COR-L47 (cell line): ENCODE results near the gene FBXW11.
A peak's percentile ranks its signal among the peaks of the same experiment; 100 is the strongest.
"Not testable (repeated sequence)": the region's sequence is repeated elsewhere in the genome, so short reads cannot be mapped to it uniquely, and the experiment has no call there.

ENCODE experiments used
- DNase-seq: peaks from one replicate; lab custom pipeline; 2025; lab: John Stamatoyannopoulos, UW

The FBXW11 gene

DNA sequence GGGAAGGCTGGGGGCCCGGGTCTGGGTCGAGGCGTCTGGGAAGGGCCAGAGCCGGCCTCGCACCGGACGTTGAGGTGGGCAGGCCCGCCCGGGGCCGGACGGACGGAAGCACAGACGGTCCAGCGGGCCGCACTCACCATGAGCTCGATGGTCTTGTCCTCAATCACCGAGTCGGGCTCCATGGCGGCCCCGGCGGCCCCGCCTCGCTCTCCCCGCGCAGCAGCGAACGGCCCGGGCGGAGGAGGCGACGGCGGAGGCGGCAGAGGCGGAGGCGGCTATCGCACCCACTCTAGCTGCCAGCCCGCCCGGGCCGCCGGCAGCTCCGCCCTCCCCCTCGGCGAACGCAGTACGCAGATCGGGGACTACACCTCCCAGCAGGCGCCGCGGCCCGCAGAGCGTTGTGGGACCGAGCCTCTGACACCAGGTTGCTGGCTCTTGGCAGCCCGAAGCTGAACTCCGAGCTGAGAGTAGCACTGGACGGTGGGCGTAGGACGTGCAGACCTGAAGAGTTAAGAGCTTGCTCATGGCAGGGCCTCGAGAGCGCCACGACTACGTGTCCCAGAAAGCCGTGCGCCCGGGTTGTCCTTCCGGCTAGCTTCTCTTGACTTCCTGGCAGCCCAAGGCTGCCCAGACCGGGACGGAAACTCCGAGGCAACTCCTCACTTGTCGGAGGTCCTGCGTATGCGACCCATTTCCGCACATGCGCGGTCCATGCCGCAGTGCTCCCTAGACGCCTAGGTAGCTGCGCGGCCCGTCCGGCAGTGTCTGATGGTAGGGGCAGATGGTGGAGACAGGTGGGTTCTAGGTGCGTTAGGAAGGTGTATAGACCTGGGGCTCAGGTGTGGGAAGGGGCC lies at the start of gene FBXW11:
Gene FBXW11 (minus strand): TSS at position 318 of the 854 bp plus-strand sequence. CDS start 136 bp downstream, at position 182.
- peak; percentile 89 for DNase-seq

DNA sequence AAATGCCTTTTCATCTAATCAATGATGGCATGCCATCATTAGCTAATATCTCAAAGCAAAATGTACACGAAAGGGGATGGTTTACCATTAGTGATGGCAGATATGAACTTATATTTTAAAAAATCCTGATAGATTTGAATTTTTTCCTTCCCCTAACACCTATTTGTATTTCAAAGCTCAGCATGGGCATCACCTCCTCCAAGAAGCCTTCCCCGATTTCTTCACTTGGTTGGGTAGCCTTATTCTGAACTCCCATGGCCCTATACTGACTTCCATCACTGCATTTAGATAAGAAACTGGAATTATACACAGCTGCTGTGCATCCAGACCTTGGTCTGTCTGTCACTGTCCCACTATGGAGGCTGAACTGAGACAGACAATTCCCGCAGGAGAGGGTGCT lies 49.6 kb upstream of the FBXW11 start:
- DNase-seq = no peak

DNA sequence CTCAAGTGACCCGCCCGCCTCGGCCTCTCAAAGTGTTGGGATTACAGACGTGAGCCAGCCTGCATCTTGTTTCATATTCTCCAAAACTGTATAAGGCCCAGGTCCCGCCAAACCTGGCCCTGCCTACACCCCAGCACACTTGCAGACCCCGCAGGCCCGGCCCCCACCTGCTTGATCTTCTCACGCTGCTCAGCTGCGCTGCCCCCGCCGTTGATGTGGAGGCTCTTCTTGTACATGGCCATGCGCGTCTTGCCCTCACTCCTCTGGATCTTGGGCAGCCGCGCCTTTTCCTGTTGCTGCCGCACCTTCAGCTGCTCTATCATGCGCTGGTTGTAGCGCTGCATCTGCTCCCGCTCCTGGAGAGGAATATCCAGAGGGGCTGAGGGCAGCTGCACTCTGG lies 49.0 kb upstream of the FBXW11 start:
- no peak for DNase-seq

DNA sequence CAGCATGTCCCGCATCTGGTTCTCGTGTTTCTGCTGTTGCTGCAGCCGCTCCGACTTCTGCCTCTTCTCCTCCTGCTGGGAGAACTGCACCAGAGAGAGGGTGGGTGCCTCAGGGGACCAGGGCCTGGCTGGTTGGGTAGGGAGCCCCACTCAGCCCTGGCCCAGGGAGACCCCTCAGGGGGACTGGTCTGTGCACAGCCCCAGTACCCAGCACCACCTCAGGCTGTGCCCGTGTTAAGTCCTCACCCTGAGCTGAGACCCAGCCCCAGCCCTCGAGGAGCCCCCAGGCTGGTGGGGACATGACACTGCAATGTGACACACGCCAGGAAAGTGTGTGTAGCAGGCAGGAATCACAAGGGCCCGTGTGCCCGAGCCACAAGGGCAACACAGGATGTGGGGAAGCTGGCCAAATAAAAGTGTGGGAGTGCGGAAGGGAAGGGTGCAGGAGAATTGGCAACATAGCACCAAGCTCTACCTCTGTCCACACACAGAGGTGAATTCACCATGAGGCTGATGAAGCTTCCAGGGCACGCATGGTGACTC lies 48.2 kb upstream of the FBXW11 start:
- DNase-seq = no peak

DNA sequence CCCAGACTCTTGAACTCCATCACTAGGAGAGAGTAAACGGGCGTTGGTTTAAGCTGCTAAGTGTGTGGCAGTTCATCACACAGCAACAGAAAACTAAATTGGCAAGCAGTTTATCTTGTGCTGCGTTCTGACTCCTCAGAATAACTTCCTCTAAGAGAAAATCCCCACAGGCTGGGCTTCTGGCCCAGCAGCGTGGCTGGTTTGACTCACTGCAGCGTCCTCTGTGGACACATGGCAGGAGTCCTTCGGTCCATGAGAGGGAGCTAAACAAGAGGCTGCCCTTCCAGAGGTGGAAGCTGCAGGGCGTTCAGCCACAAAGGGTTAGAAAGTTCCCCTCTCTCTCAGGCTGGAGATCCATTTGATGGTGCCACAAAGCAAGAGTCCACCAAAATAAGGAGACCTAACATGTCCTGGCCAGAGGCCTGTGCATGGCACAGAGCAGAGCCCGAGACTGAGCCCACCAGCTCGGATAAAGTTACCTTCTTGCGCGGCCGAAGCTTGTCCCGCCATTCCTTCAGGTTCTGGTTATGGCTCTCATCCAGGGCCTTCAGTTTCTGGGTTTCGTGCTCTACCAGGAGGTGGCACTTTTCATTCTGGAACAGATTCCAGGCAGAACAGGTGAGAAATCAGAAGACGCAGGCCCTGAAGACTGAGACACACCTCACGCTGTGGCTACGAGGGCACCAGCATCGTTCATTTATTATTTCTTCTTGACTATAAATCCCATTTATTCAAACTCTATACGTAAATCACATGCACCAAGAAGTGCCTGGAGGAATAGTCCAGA lies 46.2 kb upstream of the FBXW11 start:
- no peak for DNase-seq

DNA sequence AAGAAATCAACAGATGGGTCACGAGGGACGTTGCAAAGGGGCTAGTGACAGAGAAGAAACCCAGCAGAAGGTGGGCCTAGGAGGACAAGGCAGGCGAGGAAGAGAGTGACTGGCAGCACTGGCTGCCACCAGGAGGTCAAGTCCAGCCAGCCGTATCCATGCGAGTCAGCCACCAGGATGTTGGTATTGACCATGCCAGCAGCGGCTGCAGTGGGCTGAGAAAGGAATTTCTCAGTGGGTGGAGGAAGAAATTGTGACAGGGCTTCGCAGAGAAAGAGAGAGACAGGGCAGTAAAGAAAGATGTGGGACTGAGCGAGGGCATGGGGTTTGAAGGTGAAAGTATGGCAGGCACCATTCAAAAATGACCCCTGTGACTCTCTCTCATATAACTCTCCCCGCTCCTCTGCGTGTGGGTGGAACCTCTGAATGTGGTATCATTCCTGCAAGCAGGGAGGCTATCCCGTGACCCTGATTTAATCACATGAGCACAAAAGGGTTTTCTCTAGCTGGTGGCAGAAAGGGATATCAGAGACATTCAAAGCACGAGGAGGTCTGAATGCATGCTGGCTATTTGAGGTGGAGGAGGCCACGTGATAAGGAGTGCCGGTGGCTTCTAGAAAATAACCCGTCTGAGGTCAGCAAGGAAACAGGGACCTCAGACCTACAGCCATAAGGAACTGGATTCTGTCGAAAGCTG lies 45.4 kb upstream of the FBXW11 start:
- DNase-seq = no peak

DNA sequence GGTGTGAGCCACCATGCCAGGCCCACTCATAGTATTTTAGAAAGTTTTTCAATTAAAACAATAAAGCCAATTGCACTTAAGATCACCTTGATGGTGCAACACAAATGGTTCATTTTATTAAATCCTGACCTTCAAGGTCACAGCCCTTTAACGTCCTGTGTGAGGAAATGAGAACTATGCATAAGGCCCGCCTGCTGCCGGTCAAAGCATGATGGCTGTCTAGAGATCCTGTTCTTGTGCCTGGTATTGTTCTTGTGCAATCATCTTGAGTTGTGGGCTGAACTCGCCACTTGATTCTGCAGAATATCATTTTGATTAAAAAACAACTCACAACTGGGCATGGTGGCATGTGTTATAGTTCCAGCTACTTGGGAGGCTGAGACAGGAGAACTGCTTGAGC lies 43.6 kb upstream of the FBXW11 start:
- DNase-seq = no peak

DNA sequence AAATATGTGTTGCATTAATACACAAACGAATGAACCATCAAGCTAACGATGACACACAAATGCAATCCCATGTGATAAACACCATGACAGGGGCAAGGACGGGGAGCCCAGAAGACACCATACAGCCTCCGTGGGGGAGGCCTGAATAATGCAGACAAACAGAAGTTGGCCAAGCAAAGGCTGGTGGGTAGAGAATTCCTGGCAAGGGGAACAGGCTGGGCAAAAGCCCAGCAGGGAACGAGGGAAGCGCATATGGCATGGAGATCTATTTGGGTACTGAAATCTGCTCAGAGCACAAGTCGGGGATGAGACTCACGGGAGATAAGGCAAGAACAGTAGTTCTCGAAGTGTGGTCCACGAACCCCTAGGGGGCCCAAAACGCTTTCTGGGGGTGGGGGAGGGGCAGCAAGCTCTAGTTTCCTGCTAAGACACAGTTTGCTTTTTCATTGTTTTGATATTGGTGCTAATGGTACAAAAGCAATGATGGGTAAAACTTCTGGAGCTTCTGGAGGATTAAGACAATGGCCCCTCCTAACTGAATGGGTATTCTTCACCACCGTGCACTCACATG lies 42.9 kb upstream of the FBXW11 start:
- no peak for DNase-seq

DNA sequence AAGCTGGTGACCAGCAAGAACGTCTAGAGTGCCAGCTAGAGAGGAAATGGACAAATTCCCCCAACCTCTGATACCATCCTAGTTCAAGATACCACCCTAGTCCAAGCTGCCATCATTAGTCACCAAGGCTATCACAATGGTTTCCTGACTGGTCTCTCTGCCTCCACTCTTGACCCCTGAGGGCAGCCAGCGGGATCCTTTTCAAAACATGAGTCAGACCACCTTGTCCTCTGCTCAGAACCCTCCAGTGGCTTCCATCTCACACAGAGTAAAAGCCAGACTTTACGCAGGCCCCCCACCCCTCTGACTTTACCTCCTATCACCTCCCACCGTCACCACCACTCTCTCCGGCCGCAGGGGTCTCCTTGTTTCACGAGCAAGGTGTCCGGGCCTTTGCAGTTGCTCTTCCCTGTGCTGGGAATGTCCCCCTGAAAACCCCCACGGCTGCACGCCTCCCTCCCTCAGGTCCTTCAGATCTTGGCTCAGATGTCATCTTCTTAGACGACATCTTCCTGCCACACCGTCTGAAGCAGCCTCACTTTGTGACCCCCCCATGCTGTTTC lies 42.2 kb upstream of the FBXW11 start:
- no peak for DNase-seq

DNA sequence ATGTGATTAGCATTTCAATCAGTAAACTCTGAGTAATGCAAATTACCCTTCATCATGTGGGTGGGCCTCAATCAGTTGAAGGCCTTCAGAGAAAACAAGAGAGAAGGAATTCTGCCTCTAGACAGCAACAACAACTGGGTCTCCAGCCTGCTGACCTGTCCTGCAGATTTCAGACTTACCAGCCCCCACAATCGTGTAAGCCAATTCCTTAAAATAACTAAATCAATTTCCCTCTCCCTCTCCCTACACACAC lies 41.7 kb upstream of the FBXW11 start:
- DNase-seq = no peak

DNA sequence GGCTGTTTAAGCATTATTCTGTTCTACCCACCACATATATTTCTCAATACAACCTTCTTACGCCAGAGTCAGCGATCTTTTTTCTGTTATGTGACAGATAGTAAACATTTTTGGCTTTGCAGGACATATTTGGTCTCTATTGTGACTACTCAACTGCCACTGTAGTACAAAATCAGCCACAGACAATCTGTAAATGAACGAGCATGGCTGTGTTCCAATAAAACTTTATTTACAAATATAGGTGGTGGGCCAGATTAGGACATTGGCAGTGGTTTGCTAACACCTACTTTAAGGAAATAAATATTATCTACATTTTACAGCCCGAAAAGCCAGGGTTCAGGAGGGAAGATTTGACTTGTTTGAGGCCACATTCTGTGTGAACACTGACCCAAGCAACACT lies 40.2 kb upstream of the FBXW11 start:
- no peak for DNase-seq

DNA sequence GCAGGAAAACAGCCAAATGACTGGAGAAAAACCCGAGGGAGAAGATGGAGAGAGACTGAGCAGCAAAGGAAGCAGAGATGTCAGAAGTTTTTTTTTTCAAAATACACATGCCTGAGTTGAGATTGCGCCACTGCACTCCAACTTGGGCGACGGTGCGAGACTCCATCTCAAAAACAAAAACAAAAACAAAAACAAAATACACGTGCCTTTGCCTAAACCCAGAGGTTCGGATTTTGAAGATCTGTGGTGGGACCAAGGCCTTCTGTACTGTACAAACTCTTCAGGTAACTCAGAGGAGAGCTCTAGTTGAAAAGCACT lies 38.8 kb upstream of the FBXW11 start:
- DNase-seq = no peak

DNA sequence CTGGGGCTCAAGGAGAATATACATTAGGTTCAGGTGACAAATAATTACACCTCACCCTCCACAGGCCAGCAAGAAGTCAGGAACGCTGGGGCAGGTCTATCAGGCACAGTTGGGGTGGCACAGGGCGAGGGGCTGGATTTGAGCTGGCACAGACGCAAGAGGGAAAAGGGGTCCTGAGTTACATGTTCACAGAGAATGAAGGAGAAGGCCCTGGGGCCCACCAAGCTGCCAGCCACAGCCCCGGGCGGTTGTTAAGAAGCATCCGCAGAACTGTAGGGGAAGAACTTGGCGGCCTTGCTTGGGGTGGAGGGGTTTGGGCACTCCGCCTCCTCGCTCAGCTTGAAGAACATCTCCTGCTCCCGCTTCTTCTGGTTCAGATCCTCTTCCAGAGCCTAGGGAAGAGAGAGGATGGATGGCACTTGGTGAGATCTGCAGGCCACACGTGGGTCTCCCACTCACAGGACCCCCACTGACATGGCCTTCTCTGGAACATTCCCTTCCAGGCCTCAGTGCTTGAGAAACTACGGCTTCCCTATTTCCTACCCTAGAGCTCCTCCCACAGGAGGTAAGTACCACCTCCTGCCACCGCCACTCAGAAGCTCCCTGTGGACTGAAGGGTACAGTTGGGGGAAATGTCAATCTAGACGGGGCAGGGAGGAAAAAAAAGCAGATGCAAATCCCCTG lies 38.3 kb upstream of the FBXW11 start:
- DNase-seq = no peak

DNA sequence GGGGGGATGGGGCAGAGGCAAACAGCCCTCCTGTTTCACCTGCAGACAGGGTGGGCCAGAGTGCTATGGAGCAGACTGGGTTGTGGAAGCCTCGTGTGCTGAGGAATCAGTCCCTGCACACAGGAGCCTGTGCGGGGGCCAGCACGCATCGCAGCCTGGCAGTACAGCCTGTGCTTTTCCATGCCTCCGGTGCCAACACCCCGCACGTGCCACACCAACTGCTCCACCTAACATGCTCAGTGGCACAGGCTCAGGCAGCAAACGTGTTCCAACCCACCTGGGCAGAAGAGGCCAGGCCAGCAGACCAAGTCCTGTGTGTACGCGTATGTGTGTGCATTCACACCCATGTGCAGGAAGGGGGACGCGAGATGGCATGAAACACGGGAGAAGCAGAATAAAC lies 37.4 kb upstream of the FBXW11 start:
- DNase-seq = no peak

DNA sequence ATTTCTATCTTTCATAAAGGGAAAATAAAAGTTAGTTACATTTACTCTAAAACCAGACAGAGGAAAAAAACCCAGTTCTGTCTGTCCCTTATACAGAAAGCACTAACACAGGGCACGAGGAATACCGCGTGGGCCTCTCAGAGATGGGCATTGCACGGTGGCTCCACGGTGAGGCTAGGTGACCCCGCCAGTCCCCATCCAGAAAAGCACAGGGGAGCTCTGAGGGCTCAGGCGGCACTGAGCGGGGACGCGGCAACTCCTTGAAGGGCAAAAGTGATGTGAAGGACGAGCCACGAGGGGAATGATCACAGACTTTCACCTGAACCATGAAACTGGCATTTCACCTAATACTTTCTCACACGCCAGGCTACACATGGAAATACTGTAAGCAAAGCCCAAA lies 35.7 kb upstream of the FBXW11 start:
- no peak for DNase-seq

DNA sequence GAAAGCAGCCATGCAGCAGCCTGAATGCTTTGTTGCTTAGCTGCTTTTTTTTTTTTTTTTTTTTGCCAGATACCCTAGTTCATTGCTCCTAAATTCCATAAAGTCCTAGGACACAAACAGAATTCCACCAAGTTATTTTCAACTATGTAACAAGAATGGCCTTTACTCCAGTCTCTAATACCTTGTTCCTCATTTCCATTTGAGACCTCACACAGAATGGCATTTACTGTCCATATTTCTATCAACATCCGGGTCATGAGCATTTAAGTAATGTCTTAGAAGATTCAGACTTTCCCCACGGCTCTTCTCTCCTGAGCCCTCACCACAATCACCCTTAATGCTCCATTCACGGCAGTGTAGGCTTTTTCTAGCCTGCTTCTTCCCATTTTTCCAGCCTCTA lies 31.7 kb upstream of the FBXW11 start:
- no peak for DNase-seq

DNA sequence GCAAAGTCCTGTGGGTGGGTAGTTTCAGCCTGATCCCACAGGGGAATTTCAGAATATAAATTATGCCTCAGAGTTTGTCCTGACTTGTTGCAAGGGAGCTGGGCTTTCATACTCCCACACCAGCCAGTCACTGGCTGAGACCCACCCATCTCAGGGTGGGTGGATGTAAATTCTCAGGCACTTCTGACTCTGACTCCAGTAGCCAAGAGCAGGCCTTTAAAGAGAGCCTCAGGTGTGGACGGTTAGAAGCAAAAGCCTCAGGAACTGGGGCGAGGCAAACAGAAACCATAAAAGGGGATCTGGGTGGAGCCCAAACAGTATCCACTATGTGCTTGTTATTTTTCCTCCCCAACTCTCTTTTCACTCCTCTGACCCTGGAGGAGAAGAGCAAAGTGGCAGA lies 28.6 kb upstream of the FBXW11 start:
- DNase-seq = no peak

DNA sequence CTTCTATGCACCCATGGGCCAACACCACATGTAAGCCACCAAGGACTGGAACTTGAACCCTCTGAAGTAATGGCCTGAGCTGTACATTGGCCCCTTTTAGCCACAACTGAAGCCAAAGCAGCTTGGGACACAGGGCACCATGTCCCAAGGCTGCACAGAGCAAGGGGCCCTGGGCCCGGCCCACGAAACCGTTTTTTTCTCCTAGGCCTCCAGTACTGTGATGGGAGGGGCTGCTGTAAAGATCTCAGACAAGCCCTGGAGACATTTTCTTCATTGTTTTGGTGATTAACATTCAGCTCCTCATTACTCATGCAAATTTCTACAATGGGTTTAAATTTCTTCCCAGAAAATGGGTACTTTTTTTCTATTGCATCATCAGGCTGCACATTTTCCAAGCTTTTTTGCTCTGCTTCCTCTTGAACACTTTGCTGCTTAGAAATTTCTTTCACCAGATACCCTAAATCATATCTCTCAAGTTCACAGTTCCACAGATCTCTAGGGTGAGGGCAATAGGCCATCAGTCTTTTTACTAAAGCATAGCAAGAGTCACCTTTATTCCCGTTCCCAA lies 25.5 kb upstream of the FBXW11 start:
- DNase-seq = no peak

DNA sequence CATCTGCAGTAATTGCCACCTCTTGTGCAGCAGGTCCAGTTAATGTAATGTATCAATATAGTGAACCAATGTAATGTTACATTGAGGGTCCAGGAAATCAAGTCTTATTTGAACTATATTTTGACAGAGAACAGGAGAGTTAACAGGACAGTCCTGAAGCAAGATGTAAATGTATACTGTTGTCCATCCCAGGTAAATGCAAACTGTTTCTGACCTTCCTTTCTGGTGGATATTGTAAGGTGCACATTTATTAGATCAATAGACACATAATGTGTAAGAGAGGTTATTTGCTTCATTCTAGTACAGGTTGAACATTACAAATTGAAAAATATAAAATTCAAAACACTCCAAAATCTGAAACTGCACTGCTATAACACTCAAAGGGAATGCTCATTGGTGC lies 23.4 kb upstream of the FBXW11 start:
- no peak for DNase-seq

DNA sequence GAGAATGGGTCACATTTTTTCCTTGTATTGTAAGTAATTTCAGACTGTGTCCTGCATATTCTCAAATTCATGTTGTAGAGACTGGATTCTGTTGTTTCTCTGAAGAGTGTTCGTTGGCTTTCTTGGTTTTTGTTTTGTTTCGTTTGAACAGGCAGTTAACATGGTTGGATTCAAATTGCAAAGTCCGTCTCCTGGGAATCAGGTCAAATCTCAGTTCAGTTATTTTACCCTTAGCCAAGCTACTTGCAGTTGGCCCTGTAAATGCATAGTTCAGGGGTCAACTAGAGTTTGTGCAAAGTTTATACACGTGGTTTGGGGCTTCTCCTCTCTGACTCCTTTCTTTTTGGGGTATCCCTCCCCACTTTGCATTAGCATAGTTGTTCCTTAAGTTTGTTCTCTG lies 21.7 kb upstream of the FBXW11 start:
- DNase-seq = no peak

DNA sequence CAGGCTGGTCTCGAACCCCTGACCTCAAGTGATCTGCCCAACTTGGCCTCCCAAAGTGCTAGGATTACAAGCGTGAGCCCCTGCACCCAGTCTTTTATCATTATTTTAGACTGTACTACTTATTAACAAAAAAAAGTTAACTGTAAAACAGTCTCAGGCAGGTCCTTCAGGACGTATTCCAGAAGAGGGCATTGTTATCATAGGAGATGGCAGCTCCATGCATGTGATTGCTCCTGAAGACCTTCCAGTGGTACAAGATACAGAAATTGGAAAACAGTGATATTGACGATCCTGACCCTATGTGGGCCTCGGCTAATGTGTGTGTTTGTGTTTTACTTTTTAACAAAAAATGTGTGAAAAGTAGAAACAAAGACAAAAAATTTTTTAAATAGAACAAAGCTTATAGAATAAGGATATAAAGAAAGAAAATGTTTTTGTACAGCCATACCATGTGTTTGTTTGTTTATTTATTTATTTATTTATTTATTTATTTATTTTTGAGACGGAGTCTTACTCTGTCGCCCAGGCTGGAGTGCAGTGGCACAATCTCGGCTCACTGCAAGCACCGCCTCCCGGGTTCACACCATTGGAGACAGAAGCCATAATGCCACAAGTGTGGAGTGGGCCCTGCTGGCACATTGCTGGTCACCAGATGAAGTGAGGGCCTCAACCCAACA lies 13.8 kb upstream of the FBXW11 start:
- not testable (repeated sequence) for DNase-seq
